ENCODE measurements around the gene SUGP2.
A peak's percentile ranks its signal among the peaks of the same experiment; 100 is the strongest.

The SUGP2 gene

DNA sequence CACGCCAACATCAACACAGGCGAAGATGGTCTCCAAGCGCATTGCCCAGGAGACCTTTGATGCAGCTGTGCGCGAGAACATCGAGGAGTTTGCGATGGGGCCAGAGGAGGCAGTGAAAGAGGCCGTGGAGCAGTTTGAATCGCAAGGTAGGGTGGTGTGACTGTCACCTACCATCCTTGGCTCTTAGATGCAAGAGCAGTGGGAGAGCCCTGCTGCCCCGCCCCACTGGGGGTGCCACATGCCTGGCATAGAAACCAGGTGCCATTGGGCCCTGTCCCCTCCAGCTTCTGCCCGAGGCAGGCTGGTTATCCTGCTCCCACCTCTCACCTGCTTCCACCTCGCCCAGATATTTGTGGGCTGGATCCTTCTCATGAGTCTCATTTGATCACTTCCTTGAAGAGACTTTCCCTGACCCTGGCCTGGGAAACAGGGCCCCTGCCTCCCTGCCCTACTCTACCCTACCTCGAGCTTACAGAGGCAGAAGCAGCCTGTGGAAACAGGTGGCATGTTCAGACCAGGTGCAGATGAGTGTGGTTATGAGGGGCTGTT lies 9.5 kb upstream of the SUGP2 start:
- TF ChIP-seq, protein P1, sequence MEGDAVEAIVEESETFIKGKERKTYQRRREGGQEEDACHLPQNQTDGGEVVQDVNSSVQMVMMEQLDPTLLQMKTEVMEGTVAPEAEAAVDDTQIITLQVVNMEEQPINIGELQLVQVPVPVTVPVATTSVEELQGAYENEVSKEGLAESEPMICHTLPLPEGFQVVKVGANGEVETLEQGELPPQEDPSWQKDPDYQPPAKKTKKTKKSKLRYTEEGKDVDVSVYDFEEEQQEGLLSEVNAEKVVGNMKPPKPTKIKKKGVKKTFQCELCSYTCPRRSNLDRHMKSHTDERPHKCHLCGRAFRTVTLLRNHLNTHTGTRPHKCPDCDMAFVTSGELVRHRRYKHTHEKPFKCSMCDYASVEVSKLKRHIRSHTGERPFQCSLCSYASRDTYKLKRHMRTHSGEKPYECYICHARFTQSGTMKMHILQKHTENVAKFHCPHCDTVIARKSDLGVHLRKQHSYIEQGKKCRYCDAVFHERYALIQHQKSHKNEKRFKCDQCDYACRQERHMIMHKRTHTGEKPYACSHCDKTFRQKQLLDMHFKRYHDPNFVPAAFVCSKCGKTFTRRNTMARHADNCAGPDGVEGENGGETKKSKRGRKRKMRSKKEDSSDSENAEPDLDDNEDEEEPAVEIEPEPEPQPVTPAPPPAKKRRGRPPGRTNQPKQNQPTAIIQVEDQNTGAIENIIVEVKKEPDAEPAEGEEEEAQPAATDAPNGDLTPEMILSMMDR (IDR thresholded peaks at IDR 0.05; ENCODE audit: insufficient read depth, low read length, missing control alignments), result no peak
- ChIA-PET CTCF (interaction anchor here (2.5 kb wide), 1 partner anchor 10 kb away, joined by 8 read pairs; no protein-coding TSS in a partner anchor), POLR2A (no interaction called here)
- H3K4me3 ChIP-seq (ENCODE audit: low read depth, low read length), result no peak overlapping the region
- DNase-seq (ENCODE audit: low read depth, low spot score), result no peak

DNA sequence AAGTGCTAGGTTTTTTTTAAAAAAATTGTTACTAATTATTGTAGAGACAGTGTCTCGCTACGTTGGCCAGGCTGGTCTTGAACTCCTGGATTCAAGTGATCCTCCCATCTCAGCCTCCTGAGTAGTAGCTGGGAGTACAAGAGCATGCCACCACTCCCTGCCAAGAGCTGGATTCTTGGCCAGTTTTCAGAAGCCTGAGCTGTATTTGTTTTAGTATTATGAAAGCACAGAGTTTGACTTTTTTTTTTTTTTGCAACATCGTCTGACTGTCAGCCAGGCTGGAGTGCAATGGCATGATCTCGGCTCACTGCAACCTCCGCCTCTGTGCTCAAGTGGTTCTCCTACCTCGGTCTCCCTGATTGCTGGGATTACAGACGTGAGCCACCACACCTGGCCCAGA lies 7.1 kb upstream of the SUGP2 start:
- no peak overlapping the region for H3K4me3 ChIP-seq (ENCODE audit: low read depth, low read length)
- POLR2A ChIA-PET, result no interaction called here
- TF ChIP-seq, protein P1 (IDR thresholded peaks at IDR 0.05; ENCODE audit: insufficient read depth, low read length, missing control alignments), result no peak
- DNase-seq (ENCODE audit: low read depth, low spot score), result peak; percentile 57
- CTCF ChIA-PET, result interaction anchor here (0.9 to 1.5 kb wide), 3 partner anchors 11 to 17 kb away, joined by 3 to 9 read pairs (median 3); no protein-coding TSS in a partner anchor

DNA sequence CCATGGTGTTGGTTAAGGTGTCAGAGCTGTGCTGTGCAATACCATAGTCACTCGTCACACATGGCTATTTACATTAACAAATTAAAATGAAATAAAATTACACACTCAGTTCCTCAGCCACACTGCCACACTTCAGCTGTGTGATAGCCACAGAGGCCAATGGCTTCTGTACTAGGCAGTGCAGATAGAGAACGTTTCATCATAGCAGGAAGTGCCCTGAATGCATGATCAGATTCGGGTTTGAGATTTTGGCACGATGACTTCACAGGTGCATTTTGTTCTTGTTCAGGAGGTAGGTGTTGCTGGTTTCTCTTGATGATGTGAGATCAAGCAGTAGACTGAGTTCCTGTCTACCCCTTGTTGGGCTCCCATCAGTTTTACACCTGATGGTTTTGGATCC lies 6.6 kb upstream of the SUGP2 start:
- TF ChIP-seq, protein P1 (IDR thresholded peaks at IDR 0.05; ENCODE audit: insufficient read depth, low read length, missing control alignments), result no peak
- no peak overlapping the region for H3K4me3 ChIP-seq (ENCODE audit: low read depth, low read length)
- ChIA-PET POLR2A (no interaction called here), CTCF (interaction anchor here (0.9 to 1.5 kb wide), 2 partner anchors 13 to 17 kb away, joined by 3 to 9 read pairs; no protein-coding TSS in a partner anchor)
- no peak for DNase-seq (ENCODE audit: low read depth, low spot score)

DNA sequence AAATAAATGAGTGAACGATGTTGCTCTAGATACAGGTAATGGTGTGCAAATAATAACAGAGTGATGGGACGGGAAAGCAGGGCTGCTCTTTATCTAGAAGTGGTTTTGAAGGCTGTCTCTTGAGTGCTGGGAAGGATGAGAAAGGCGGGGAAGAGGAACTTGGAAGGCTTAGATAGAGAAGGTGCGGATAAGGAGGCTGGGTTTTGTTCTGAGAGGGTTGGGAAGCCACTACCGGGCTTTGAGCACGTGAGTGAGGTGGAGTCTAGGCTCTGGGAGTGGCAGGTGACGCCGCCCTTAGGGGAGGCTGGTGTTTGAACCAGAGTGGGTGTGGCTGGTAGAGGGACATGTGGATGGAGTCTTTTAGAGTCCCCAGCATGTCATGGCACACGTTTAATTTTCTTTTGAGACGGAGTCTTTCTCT lies 897 bp upstream of the SUGP2 start:
- CTCF ChIA-PET, result no interaction called here
- TF ChIP-seq, protein P1 (IDR thresholded peaks at IDR 0.05; ENCODE audit: insufficient read depth, low read length, missing control alignments), result no peak
- peak overlapping the region; percentile 94 for H3K4me3 ChIP-seq (ENCODE audit: low read depth, low read length)
- no peak for DNase-seq (ENCODE audit: low read depth, low spot score)
- POLR2A ChIA-PET, result no interaction called here

DNA sequence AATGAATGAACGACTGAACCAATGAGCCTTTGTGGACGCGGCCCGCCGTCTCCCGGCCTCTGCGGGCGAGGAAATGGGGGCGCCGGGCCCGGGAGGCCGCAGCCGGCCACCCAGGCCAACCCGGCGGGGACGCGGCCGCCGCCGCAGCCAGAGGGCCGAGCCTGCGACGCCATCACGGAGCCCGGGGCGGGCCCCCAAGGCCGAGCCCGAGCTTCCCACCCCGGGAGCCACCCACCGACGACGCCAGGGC lies 216 bp downstream of the SUGP2 start:
- CTCF ChIA-PET, result no interaction called here
- TF ChIP-seq, protein P1 (IDR thresholded peaks at IDR 0.05; ENCODE audit: insufficient read depth, low read length, missing control alignments), result no peak
- POLR2A ChIA-PET, result no interaction called here
- H3K4me3 ChIP-seq (ENCODE audit: low read depth, low read length), result peak overlapping the region; percentile 94
- DNase-seq (ENCODE audit: low read depth, low spot score), result no peak

DNA sequence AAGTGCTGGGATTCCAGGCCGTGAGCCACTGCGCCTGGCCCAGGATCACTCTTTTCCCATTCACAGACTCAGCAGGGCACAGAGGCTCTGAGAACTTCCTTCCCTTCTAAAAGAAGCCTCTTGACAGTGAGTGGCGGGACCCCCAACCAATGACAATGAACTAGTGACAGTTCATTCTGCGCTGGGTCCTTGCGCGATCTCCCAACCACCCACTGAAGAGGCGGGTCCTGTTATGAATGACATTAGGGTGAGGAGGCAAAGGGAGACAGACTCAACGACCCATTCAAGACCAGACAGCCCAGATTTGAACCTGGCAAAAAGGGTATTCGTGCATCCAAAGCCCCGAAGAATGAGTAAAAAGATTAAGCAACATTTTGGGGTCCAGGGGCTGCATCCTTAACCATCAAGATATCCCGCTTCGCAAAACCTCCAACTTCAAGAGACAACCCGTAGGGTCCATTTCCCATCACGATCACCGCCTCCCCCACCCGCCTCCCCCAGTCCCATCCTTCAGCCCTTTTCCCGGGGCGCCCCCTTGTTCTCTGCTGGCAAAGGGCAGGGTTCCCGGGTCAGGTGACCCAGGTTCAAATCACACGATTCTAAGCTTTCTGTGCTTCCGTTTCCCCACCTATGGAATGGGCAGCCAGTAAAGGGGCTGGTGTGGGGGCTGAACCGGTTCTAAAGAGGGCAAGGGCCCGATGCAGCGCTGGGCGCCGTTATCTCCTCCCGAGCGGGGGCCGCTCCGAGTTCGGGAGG lies 719 bp downstream of the SUGP2 start:
- H3K4me3 ChIP-seq (ENCODE audit: low read depth, low read length), result peak overlapping the region; percentile 94
- ChIA-PET CTCF (interaction anchor here (0.7 to 1.4 kb wide), 2 partner anchors 10 to 106 kb away, joined by 3 read pairs; no protein-coding TSS in a partner anchor), POLR2A (no interaction called here)
- DNase-seq (ENCODE audit: low read depth, low spot score), result peak; percentile 72
- TF ChIP-seq, protein P1 (IDR thresholded peaks at IDR 0.05; ENCODE audit: insufficient read depth, low read length, missing control alignments), result no peak

Data from AG04449 (cell line).